Lung (tissue), 12 donors: Measurements from ENCODE around the gene TPX2. TPM values are rescaled to one million over a fixed set of nuclear protein-coding genes. Genes with fewer than 3 reads are reported as not detected.
A peak's percentile ranks its signal among the peaks of the same experiment; 100 is the strongest.

ENCODE experiments used
- ATAC-seq: fragments of 200-7000 bp; cut with Tn5 transposase; one replicate; pipeline ENCODE4 v1.9.1; 2020; ENCODE audit warnings: moderate number of reproducible peaks; ENCODE audit not compliant: insufficient read depth, low FRiP score
- DNase-seq, 3 donors: peaks; one replicate each; pipeline ENCODE4 v3.0.0-alpha.2; 2013 to 2017
- H3K27ac ChIP-seq, 2 donors: one replicate each; pipeline ENCODE4 v1.5.1; 2013; ENCODE audit warnings: mild to moderate bottlenecking in 2 of 2, moderate library complexity in 2 of 2, control low read depth in 1 of 2, inconsistent platforms in 1 of 2, low read depth in 1 of 2, low read length in 1 of 2
- H3K27me3 ChIP-seq, 3 donors: one replicate each; pipeline ENCODE4 v1.5.1; 2013; ENCODE audit warnings: low read length in 2 of 3; ENCODE audit not compliant: control insufficient read depth in 3 of 3, insufficient read depth in 3 of 3
- H3K36me3 ChIP-seq, 4 donors: one replicate each; pipeline ENCODE4 v1.5.1; 2013; ENCODE audit warnings: low read length in 4 of 4, mild to moderate bottlenecking in 1 of 4, moderate library complexity in 1 of 4; ENCODE audit not compliant: control insufficient read depth in 4 of 4, insufficient read depth in 4 of 4
- H3K4me1 ChIP-seq, 5 donors: one replicate each; pipeline ENCODE4 v1.5.1; 2013; ENCODE audit warnings: low read length in 5 of 5, mild to moderate bottlenecking in 2 of 5, moderate library complexity in 1 of 5; ENCODE audit not compliant: control insufficient read depth in 5 of 5, insufficient read depth in 5 of 5
- H3K4me3 ChIP-seq: one replicate; pipeline ENCODE4 v1.5.1; 2013; ENCODE audit warnings: mild to moderate bottlenecking, control low read depth, moderate library complexity
- H3K9ac ChIP-seq, 2 donors: one replicate each; pipeline ENCODE4 v1.5.1; 2013; ENCODE audit warnings: low read length in 2 of 2, control low read depth in 1 of 2; ENCODE audit not compliant: insufficient read depth in 1 of 2
- H3K9me3 ChIP-seq, 4 donors: one replicate each; pipeline ENCODE4 v1.5.1; 2013; ENCODE audit warnings: low read length in 3 of 4, mild to moderate bottlenecking in 1 of 4, moderate library complexity in 1 of 4; ENCODE audit not compliant: control insufficient read depth in 4 of 4, insufficient read depth in 3 of 4
- WGBS, 2 donors: extraction: QIAGEN DNeasy Blood & Tissue Kit; methylation state at CpG; one replicate each; pipeline ENCODE4 v1.1.7; 2013; 5-methylcytosine and 5-hydroxymethylcytosine counted together
- polyA plus RNA-seq, 2 donors: library from polyadenylated mRNA; stranded (reverse); fragments of 200-250 nt; gene quantifications; one replicate each; pipeline ENCODE4 v1.2.1, GENCODE V29; 2013
- total RNA-seq, 2 donors: library from RNA; depleted of rRNA in 1 of 2; stranded (reverse); fragments of >200 nt in 1 of 2; gene quantifications; one replicate each; pipeline ENCODE4 v1.2.1, GENCODE V29; 2014 to 2021
- TF ChIP-seq, protein P1 (sequence below): IDR thresholded peaks from 2 replicates; pipeline ENCODE4 v1.5.1; 2012; ENCODE audit warnings: mild to moderate bottlenecking; ENCODE audit errors: control extremely low read depth, extremely low read depth
- donor health status: control.
- donor health status: control.
- donor health status: Bipolar disorder and iron deficiency.
- donor health status: healthy.
- donor health status: DM: yes; HTN: yes; CAD: no.

Gene TPX2
- total and polyA plus RNA-seq, 4 donors: 1.6 to 6.5 (median 2.0) TPM

DNA sequence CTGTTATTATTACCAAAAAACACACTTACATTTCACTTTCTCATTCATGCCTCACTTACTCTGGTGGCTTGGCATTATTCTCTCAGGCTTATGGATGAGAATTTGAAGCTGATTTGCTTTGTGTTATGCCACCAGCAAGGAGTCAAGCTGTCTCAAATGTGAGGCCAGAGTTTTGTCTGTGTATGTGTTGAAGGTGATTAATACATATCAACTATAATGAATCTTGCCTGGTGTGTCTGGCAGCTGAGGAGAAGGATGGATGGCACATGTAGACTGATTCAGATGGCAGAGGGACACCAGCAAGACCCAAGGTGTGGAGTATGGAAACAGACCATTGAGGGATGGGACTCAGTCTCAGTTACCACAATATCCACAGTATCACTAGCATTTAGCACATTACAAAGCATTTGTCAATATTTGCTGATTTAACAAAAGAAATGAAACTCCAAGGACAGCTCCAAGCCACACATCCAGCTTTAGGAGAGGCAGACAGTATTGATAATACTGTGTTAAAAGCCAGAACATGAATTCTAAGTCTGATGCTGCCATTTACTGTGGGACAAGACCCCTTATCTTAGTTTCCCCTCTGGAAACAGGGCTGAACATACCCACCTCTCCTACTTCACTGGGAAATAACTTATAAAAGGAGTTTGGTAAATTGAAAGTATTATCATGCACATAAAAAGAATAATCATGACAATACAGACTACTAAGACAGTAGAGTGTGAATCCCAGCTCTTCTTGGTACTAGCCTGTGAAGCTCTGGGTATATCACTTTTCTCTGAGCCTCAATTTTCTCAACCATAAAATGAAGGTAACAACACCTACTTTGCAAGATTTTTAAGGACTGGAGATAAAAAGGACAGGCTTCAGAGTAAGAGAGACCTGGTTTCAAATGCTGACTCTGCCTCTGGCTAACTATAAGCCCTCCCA, 27.6 kb upstream of the TPX2 start:
- Histone ChIP-seq H3K4me1 (peaks cover 25 to 55% (median 30%) of the 10 kb centered on the region in 5 donors), H3K27ac (peak overlapping the region; percentile 95 to 99), H3K27me3 (no peaks in the 10 kb centered on the region), H3K4me3 (no peak overlapping the region), H3K9me3 (no peaks in the 10 kb centered on the region), H3K36me3 (peaks cover 8 to 33% (median 16%) of the 10 kb centered on the region in 4 donors), H3K9ac (peak overlapping the region; percentile 20 to 66)
- TF ChIP-seq, protein P1, sequence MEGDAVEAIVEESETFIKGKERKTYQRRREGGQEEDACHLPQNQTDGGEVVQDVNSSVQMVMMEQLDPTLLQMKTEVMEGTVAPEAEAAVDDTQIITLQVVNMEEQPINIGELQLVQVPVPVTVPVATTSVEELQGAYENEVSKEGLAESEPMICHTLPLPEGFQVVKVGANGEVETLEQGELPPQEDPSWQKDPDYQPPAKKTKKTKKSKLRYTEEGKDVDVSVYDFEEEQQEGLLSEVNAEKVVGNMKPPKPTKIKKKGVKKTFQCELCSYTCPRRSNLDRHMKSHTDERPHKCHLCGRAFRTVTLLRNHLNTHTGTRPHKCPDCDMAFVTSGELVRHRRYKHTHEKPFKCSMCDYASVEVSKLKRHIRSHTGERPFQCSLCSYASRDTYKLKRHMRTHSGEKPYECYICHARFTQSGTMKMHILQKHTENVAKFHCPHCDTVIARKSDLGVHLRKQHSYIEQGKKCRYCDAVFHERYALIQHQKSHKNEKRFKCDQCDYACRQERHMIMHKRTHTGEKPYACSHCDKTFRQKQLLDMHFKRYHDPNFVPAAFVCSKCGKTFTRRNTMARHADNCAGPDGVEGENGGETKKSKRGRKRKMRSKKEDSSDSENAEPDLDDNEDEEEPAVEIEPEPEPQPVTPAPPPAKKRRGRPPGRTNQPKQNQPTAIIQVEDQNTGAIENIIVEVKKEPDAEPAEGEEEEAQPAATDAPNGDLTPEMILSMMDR: no peak
- DNase-seq: peak in 1 of 3 donors; percentile 0
- ATAC-seq: no peak

DNA sequence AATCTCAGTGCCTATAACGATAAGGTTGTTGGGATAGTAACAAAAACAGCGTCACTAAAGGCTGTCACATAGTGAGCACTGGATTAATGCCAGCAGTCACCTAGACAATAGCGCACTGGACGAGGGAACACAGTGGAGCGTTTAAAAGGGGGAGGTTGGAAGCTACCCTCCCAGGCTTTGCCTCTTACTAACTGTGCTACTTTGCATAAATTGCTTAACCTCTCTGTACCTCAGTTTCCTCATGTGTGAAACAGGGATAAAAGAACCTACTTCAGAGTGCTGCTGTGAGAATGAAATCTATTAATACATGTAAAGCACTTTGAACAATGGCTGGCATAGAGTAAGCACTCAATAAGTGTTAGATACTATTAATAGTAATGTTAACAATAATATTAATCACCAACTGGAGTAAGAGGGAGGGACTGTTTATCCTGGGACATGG, 27.0 kb upstream of the TPX2 start:
- Histone ChIP-seq H3K9me3 (no peaks in the 10 kb centered on the region), H3K9ac (peak overlapping the region in 1 of 2 donors; percentile 66), H3K4me3 (no peak overlapping the region), H3K4me1 (peaks cover 25 to 60% (median 30%) of the 10 kb centered on the region in 5 donors), H3K36me3 (peaks cover 3 to 30% (median 12%) of the 10 kb centered on the region in 4 donors), H3K27ac (peak overlapping the region; percentile 96 to 99), H3K27me3 (no peaks in the 10 kb centered on the region)
- DNase-seq (peak; percentile 38 to 73 (median 62)), ATAC-seq (peak; percentile 10)
- WGBS, 2 donors: 38 to 65% methylated on average over 5 of the region's 5 CpGs
- TF ChIP-seq, protein P1: no peak

DNA sequence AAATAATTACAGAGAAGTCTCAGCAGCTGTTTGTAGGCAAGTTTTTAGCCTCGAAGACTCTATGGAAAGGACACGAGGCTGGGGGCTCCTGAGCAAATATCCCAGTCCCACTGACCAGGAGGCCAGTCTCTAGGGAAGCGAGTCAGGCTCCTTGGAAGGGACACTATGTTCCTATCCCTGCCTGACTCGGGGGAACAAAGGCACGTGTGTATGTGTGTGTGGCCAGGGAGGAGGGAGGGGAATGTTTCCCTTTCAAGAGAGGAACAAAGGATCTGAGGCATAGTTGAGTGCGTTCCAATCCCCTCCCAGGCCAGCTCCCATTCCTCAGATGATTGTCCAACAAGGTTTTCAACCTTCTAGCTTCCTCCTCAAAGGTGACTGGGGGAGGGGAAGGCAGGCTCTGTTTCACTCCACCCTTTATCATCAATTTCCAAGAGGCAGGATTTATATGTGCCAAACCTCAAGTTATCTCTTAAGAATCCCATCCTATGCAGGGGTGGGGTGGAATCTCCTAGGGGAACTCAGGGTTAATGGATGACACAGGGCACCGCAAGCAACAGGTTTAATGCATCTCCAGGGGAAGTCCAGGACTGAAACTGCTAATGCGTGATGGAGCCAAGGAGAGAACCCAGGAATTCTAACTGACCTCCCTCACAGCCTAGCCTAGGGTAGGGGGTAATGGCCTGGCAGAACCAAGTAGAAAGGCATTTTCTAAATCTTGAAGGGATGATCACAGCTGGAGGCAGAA, 26.4 kb upstream of the TPX2 start:
- H3K9ac ChIP-seq: peak overlapping the region in 1 of 2 donors; percentile 66
- no peaks in the 10 kb centered on the region for H3K27me3 ChIP-seq
- WGBS, 2 donors: 26 to 63% methylated on average over 8 of the region's 8 CpGs
- TF ChIP-seq, protein P1: no peak
- no peak overlapping the region for H3K4me3 ChIP-seq
- peaks cover 25 to 63% (median 32%) of the 10 kb centered on the region in 5 donors for H3K4me1 ChIP-seq
- DNase-seq (peak; percentile 74 to 90 (median 78)), ATAC-seq (peak; percentile 66)
- H3K36me3 ChIP-seq: peaks cover 3 to 31% (median 12%) of the 10 kb centered on the region in 4 donors
- H3K27ac ChIP-seq: peak overlapping the region; percentile 96 to 99
- H3K9me3 ChIP-seq: no peaks in the 10 kb centered on the region
